Measurements from ENCODE around the gene RPS6KA1. TPM values are rescaled to one million over a fixed set of nuclear protein-coding genes. Genes with fewer than 3 reads are reported as not detected.

RPS6KA1 gene
- total and polyA plus RNA-seq, 2 of the 8 experiments (the other 6 are each of a cell fraction or from before 2014, with no cell fraction given), result 44.3 to 55.0 TPM

- no peak for TF ChIP-seq BCL11A (IDR thresholded peaks at IDR 0.05; ENCODE audit: low read depth in 2 of 2, low read length in 2 of 2)
- Histone ChIP-seq H3K14ac (ENCODE audit: insufficient read length) (no peak overlapping the region), H2BK5ac (ENCODE audit: low read depth, low read length) (no peak overlapping the region; the same call in 1 of the 2 replicates), H2AFZ (ENCODE audit: low read length) (no peak overlapping the region), H4K20me1 (replicated peaks in 1 of 2; ENCODE audit: control insufficient read depth in 1 of 2, insufficient read depth in 2 of 2, low read length in 2 of 2) (peaks cover 5 to 19% of the 10 kb centered on the region in 2 experiments), H3K4me1 (replicated peaks in 1 of 4; ENCODE audit: control insufficient read depth in 3 of 4, insufficient read depth in 4 of 4, low read length in 3 of 4) (peaks cover 0 to 17% (median 7%) of the 10 kb centered on the region in 4 experiments; a peak in 6 of 7 replicates), H3K18ac (ENCODE audit: extremely low read depth, low read length) (no peak overlapping the region), H3K79me2 (ENCODE audit: control insufficient read depth in 1 of 2, insufficient read depth in 2 of 2, low read length in 2 of 2) (no peaks in the 10 kb centered on the region), H3K4me3 (ENCODE audit: extremely low read depth in 1 of 4, insufficient read depth in 2 of 4, low read depth in 3 of 4, low read length in 4 of 4) (no peak overlapping the region), H3K79me1 (ENCODE audit: low read depth, low read length) (peaks cover 10% of the 10 kb centered on the region), H2BK15ac (ENCODE audit: low read length) (no peak overlapping the region), H3K23me2 (ENCODE audit: low read depth, low read length) (no peaks in the 10 kb centered on the region), H4K5ac (ENCODE audit: insufficient read length, low read depth, low read length) (no peak overlapping the region), H3K27me3 (replicated peaks in 1 of 4; ENCODE audit: control insufficient read depth in 3 of 4, extremely low read depth in 1 of 4, insufficient read depth in 3 of 4, low read length in 3 of 4) (no peaks in the 10 kb centered on the region), H3K27ac (ENCODE audit: low read depth, low read length) (no peak overlapping the region), H3K4ac (replicated peaks; ENCODE audit: insufficient read length, low read depth, low read length) (no peak overlapping the region), H2AK5ac (ENCODE audit: low read depth, low read length) (no peak overlapping the region), H3K36me3 (ENCODE audit: control insufficient read depth in 2 of 4, insufficient read depth in 4 of 4, low read length in 3 of 4) (peaks cover 0 to 3% (median under 1%) of the 10 kb centered on the region in 4 experiments; a peak in 2 of 8 replicates), H2BK20ac (ENCODE audit: low read length) (no peak overlapping the region), H3K9ac (replicated peaks in 1 of 4; ENCODE audit: extremely low read depth in 1 of 4, low read depth in 3 of 4, low read length in 3 of 4) (no peak overlapping the region; a peak in 1 of 7 replicates), H3K9me3 (ENCODE audit: insufficient read depth in 2 of 2, low read depth in 1 of 2, low read length in 1 of 2) (no peaks in the 10 kb centered on the region), H4K8ac (ENCODE audit: extremely low read depth, insufficient read depth, low read length) (no peak overlapping the region), H3K56ac (replicated peaks; ENCODE audit: insufficient read length, low read depth, low read length) (no peak overlapping the region), H4K91ac (replicated peaks; ENCODE audit: insufficient read length, low read length) (no peak overlapping the region), H2BK12ac (ENCODE audit: low read depth, low read length) (no peak overlapping the region), H3K23ac (ENCODE audit: insufficient read length) (no peak overlapping the region), H3K4me2 (ENCODE audit: insufficient read depth in 1 of 2, low read depth in 2 of 2, low read length in 2 of 2) (no peak overlapping the region), H2BK120ac (replicated peaks; ENCODE audit: low read depth, low read length) (no peak overlapping the region)
- POLR2A ChIA-PET (ENCODE audit: partially characterized antibody), result no interaction called here
- DNase-seq (ENCODE audit: low read depth in 1 of 2, low spot score in 2 of 2), result no peak
- 87% methylated on average over 5 of the region's 5 CpGs; no CpG with 5 or more reads in 1 of the 2 experiments for WGBS, 2 experiments (ENCODE audit: extremely low coverage in 1 of 2, insufficient coverage in 1 of 2, insufficient read length in 1 of 2, insufficient replicate concordance in 2 of 2, low coverage in 1 of 2, low lambda C conversion rate in 2 of 2, missing lambda C conversion rate in 1 of 2)
- CTCF ChIA-PET (ENCODE audit: partially characterized antibody), result no interaction called here
- no peak for FAIRE-seq
Observed at GRCh38 chr1:26543462-26543861, 13.9 kb downstream of the RPS6KA1 start.

Data from H1 (cell line).